ENCODE measurements around the gene GREB1L. TPM values are rescaled to one million over a fixed set of nuclear protein-coding genes. Genes with fewer than 3 reads are reported as not detected.

Gene GREB1L
- polyA plus RNA-seq, 2 of the 4 experiments (the other 2 are of a cell fraction), result 1.4 to 2.8 TPM

DNA sequence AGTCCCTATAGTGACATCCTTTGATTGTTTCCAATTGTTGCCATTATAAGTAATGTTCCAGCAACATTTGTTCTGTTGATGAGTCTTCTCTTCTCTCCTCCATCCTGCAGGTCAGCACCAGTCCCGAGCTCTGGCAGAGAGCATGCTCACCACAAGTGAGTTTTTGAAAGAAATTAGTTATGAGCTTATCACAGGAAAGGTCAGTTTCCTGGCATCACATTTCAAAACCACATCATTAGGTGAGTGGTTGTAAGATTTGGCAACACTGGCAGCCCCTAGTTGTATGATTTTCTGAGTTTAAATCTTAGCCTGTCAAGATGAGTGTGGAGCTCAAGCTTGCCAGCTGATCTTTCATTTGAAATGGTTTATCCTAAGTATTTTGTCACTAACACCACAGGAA, 208.9 kb downstream of the GREB1L start:
- Histone ChIP-seq H3K4me1 (no peaks in the 10 kb centered on the region), H3K4me2 (no peak overlapping the region), H3K27ac (no peak overlapping the region), H3K4me3 (no peak overlapping the region), H3K9me3 (no peaks in the 10 kb centered on the region)
- 73% methylated on average over 1 of the region's 1 CpG for WGBS (ENCODE audit: missing lambda C conversion rate)
- FAIRE-seq, result no peak
- ATAC-seq, result no peak
- ChIA-PET POLR2A (no interaction called here), CTCF (interaction anchor here (1.3 to 4.2 kb wide), 2 partner anchors 208 to 256 kb away, joined by 3 to 18 read pairs; no protein-coding TSS in a partner anchor)
- DNase-seq (ENCODE audit: low read depth in 1 of 2, low spot score in 1 of 2), result no peak
- no peak for TF ChIP-seq RAD21 (conservative IDR thresholded peaks at IDR 0.05 in 1 of 2, IDR thresholded peaks at IDR 0.05 in 1 of 2)
- TF ChIP-seq, protein P1, sequence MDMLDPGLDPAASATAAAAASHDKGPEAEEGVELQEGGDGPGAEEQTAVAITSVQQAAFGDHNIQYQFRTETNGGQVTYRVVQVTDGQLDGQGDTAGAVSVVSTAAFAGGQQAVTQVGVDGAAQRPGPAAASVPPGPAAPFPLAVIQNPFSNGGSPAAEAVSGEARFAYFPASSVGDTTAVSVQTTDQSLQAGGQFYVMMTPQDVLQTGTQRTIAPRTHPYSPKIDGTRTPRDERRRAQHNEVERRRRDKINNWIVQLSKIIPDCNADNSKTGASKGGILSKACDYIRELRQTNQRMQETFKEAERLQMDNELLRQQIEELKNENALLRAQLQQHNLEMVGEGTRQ (IDR thresholded peaks at IDR 0.05), result no peak
- no peak for TF ChIP-seq SREBF2 (IDR thresholded peaks at IDR 0.05)
- no peak for TF ChIP-seq HEYL (CRISPR knock-in tag; IDR thresholded peaks at IDR 0.05)
- TF ChIP-seq PHF8 (IDR thresholded peaks at IDR 0.05; ENCODE audit: borderline replicate concordance, low read depth), result no peak
- TF ChIP-seq EP300 (IDR thresholded peaks at IDR 0.05), result no peak
- TF ChIP-seq, protein P2, sequence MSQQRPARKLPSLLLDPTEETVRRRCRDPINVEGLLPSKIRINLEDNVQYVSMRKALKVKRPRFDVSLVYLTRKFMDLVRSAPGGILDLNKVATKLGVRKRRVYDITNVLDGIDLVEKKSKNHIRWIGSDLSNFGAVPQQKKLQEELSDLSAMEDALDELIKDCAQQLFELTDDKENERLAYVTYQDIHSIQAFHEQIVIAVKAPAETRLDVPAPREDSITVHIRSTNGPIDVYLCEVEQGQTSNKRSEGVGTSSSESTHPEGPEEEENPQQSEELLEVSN (IDR thresholded peaks at IDR 0.05; ENCODE audit: borderline replicate concordance, low read depth), result no peak

DNA sequence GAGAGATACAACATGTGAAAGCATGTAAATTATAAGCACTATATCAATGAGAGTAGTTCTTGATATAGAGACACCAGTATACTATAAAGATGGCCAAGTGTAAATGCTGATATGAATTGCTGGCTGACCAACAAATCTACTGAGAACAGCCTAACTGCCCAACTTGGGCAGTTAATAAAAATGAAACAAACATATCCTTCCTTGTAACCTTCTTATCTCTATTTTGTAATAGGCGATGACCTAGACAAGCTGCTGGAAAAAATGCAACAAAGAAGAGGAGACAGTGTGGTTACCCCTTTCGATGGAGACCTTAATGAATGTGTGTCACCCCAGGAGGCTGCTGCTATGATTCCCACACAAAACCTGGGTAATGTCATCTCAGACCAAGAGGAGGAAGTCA, 209.8 kb downstream of the GREB1L start:
- ATAC-seq (no peak), DNase-seq (ENCODE audit: low read depth in 1 of 2, low spot score in 1 of 2) (no peak), FAIRE-seq (no peak)
- Histone ChIP-seq H3K4me2 (no peak overlapping the region), H3K9me3 (no peaks in the 10 kb centered on the region), H3K4me3 (no peak overlapping the region), H3K4me1 (no peaks in the 10 kb centered on the region), H3K27ac (no peak overlapping the region)
- no peak for TF ChIP-seq EHMT2 (IDR thresholded peaks at IDR 0.05; ENCODE audit: low read depth)
- TF ChIP-seq ESRRA (IDR thresholded peaks at IDR 0.05; ENCODE audit: borderline replicate concordance, low read length), result no peak
- no peak for TF ChIP-seq ZSCAN20 (CRISPR knock-in tag; IDR thresholded peaks at IDR 0.05)
- TF ChIP-seq, protein P1 (IDR thresholded peaks at IDR 0.05), result no peak
- no peak for TF ChIP-seq RARB (CRISPR knock-in tag; IDR thresholded peaks at IDR 0.05)
- no peak for TF ChIP-seq CBX2 (IDR thresholded peaks at IDR 0.05; ENCODE audit: borderline replicate concordance, low read depth)
- TF ChIP-seq SMC3 (IDR thresholded peaks at IDR 0.05), result no peak
- no peak for TF ChIP-seq JUNB (IDR thresholded peaks at IDR 0.05)
- no peak for TF ChIP-seq RFX5 (IDR thresholded peaks at IDR 0.05)
- no peak for TF ChIP-seq HOXB13 (CRISPR knock-in tag; IDR thresholded peaks at IDR 0.05; ENCODE audit: low read depth)
- TF ChIP-seq HOXA7 (CRISPR knock-in tag; IDR thresholded peaks at IDR 0.05), result no peak
- no peak for TF ChIP-seq MAFK (IDR thresholded peaks at IDR 0.05; ENCODE audit: partially characterized antibody)
- no peak for TF ChIP-seq MAZ (IDR thresholded peaks at IDR 0.05; ENCODE audit: borderline replicate concordance, low read depth, low read length)
- TF ChIP-seq, protein P3, sequence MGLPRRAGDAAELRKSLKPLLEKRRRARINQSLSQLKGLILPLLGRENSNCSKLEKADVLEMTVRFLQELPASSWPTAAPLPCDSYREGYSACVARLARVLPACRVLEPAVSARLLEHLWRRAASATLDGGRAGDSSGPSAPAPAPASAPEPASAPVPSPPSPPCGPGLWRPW (IDR thresholded peaks at IDR 0.05), result no peak
- TF ChIP-seq FOSL2 (IDR thresholded peaks at IDR 0.05), result no peak
- no peak for TF ChIP-seq FOSL2 (CRISPR knock-in tag; IDR thresholded peaks at IDR 0.05)
- ChIA-PET POLR2A (no interaction called here), CTCF (interaction anchor here (1.0 to 4.2 kb wide), 2 partner anchors 9 to 257 kb away, joined by 4 to 18 read pairs; no protein-coding TSS in a partner anchor)
- 67% methylated on average over 2 of the region's 2 CpGs for WGBS (ENCODE audit: missing lambda C conversion rate)

DNA sequence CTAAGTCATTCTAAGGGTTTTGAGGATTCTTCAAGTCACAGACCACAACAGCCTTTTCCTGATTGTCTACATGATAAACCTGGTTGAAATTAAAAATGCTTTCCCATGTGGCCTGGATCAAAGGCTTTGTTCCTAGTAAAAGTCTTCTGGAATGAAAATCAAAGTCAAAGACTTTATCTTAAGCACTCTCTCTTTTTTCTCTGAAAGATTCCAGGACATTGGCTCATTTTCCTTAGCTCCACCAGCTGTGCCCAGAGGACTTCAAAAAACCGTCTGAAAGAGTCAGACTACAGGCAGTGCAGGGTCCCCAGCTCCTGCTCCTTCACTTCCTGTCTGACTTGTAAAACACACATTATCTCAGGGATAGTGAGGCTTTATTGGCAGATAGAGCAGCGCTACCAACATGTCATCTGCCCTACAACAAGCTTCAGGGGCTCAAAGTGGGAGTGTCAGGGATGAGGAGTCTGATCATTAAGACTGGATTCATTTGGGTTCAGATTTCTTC, 210.3 kb downstream of the GREB1L start:
- FAIRE-seq (no peak), ATAC-seq (no peak), DNase-seq (ENCODE audit: low read depth in 1 of 2, low spot score in 1 of 2) (no peak)
- POLR2A ChIA-PET, result no interaction called here
- H3K4me2 ChIP-seq, result no peak overlapping the region
- CTCF ChIA-PET, result interaction anchor here (1.0 to 4.2 kb wide), 2 partner anchors 10 to 257 kb away, joined by 4 to 18 read pairs; no protein-coding TSS in a partner anchor
- no peak overlapping the region for H3K4me3 ChIP-seq
- no peak overlapping the region for H3K27ac ChIP-seq
- H3K4me1 ChIP-seq, result no peaks in the 10 kb centered on the region
- WGBS (ENCODE audit: missing lambda C conversion rate), result 80% methylated on average over 2 of the region's 2 CpGs
- no peaks in the 10 kb centered on the region for H3K9me3 ChIP-seq
- TF ChIP-seq, protein P4, sequence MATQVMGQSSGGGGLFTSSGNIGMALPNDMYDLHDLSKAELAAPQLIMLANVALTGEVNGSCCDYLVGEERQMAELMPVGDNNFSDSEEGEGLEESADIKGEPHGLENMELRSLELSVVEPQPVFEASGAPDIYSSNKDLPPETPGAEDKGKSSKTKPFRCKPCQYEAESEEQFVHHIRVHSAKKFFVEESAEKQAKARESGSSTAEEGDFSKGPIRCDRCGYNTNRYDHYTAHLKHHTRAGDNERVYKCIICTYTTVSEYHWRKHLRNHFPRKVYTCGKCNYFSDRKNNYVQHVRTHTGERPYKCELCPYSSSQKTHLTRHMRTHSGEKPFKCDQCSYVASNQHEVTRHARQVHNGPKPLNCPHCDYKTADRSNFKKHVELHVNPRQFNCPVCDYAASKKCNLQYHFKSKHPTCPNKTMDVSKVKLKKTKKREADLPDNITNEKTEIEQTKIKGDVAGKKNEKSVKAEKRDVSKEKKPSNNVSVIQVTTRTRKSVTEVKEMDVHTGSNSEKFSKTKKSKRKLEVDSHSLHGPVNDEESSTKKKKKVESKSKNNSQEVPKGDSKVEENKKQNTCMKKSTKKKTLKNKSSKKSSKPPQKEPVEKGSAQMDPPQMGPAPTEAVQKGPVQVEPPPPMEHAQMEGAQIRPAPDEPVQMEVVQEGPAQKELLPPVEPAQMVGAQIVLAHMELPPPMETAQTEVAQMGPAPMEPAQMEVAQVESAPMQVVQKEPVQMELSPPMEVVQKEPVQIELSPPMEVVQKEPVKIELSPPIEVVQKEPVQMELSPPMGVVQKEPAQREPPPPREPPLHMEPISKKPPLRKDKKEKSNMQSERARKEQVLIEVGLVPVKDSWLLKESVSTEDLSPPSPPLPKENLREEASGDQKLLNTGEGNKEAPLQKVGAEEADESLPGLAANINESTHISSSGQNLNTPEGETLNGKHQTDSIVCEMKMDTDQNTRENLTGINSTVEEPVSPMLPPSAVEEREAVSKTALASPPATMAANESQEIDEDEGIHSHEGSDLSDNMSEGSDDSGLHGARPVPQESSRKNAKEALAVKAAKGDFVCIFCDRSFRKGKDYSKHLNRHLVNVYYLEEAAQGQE (IDR thresholded peaks at IDR 0.05), result no peak
- TF ChIP-seq BHLHE40 (IDR thresholded peaks at IDR 0.05; ENCODE audit: low read depth, low read length) (no peak), FOSL2 (IDR thresholded peaks at IDR 0.05) (no peak), FOSL2 (CRISPR knock-in tag; IDR thresholded peaks at IDR 0.05) (no peak), MAZ (IDR thresholded peaks at IDR 0.05; ENCODE audit: borderline replicate concordance, low read depth, low read length) (no peak), HOXA7 (CRISPR knock-in tag; IDR thresholded peaks at IDR 0.05) (no peak), CBX8 (IDR thresholded peaks at IDR 0.05) (no peak), CHD2 (IDR thresholded peaks at IDR 0.05; ENCODE audit: low read length, partially characterized antibody) (no peak), RFX5 (IDR thresholded peaks at IDR 0.05) (no peak), MYC (IDR thresholded peaks at IDR 0.05; ENCODE audit: borderline replicate concordance, low read length) (no peak), HEYL (CRISPR knock-in tag; IDR thresholded peaks at IDR 0.05) (no peak), SMC3 (IDR thresholded peaks at IDR 0.05) (no peak), JUN (IDR thresholded peaks at IDR 0.05) (no peak)
- TF ChIP-seq, protein P5, sequence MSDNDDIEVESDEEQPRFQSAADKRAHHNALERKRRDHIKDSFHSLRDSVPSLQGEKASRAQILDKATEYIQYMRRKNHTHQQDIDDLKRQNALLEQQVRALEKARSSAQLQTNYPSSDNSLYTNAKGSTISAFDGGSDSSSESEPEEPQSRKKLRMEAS (IDR thresholded peaks at IDR 0.05), result no peak

Measured in A549 (cell line).